GM12891 (cell line): ENCODE results near the gene INTS14.

ENCODE experiments used
- PAX5 ChIP-seq: IDR thresholded peaks from 2 replicates; pipeline ENCODE4 v1.6.1; 2011; ENCODE audit warnings: low read length, moderate library complexity, mild to moderate bottlenecking; ENCODE audit not compliant: insufficient read depth, severe bottlenecking
- POLR2A ChIP-seq: IDR thresholded peaks from 2 replicates; pipeline ENCODE4 v1.6.1; 2011; ENCODE audit warnings: low read depth, low read length, control low read depth
- TAF1 ChIP-seq: IDR thresholded peaks from 2 replicates; pipeline ENCODE4 v1.6.1; 2011; ENCODE audit warnings: low read depth, low read length, control low read depth

GRCh38 chr15:65619626-65620290, 8.8 kb upstream of the INTS14 start:
- no peak for TF ChIP-seq PAX5
- no peak for TF ChIP-seq POLR2A
- no peak for TF ChIP-seq TAF1
